ENCODE data around the gene PRRG2. TPM values are rescaled to one million over a fixed set of nuclear protein-coding genes. Genes with fewer than 3 reads are reported as not detected.

Gene PRRG2
- total RNA-seq, 1 experiment from 2014 or later = 1.5 TPM

DNA sequence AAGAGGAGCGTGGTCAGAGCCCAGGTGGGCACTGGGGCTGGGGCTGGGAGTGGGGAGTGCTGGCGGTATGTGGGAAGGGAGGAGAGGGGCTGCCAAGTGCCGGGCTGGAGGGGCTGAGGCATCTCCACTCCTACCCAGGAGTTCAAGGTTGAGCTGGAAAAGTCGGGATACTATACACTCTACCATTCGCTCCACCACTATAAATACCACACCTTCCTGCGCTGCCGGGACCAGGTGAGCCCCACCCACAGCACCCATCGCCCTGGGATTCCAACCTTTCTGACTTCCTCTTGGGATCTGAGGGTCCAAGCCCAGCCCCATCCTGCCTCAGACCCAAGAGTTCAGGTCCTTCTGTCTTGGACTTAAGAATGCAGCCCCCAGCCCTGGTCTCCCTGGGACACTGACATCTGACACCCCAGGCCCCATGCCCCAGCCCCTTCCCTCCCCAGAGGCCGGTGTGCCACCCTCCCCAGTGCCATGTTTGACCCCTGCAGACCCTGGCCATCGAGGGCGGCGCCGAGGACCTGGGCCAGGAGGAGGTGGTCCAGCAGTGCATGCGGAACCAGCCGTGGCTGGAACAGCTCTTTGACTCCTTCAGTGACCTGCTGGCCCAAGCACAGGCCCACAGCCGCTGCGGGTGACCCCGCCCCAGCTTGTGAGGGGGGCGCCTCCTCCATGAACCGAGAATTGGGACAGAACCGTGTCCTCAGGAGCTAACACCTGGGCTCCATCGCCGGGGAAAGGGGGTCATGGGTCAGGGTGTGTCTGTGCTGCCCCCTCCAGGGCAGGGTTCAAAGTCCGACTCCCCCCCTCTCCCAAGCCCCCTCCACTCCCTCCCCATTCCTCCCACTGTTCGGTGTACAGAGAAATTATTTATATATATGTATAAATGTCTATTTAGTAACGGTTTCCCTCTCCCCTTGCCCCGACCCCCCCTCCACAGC is 44.1 kb downstream of the PRRG2 start:
- TF ChIP-seq, protein P1, sequence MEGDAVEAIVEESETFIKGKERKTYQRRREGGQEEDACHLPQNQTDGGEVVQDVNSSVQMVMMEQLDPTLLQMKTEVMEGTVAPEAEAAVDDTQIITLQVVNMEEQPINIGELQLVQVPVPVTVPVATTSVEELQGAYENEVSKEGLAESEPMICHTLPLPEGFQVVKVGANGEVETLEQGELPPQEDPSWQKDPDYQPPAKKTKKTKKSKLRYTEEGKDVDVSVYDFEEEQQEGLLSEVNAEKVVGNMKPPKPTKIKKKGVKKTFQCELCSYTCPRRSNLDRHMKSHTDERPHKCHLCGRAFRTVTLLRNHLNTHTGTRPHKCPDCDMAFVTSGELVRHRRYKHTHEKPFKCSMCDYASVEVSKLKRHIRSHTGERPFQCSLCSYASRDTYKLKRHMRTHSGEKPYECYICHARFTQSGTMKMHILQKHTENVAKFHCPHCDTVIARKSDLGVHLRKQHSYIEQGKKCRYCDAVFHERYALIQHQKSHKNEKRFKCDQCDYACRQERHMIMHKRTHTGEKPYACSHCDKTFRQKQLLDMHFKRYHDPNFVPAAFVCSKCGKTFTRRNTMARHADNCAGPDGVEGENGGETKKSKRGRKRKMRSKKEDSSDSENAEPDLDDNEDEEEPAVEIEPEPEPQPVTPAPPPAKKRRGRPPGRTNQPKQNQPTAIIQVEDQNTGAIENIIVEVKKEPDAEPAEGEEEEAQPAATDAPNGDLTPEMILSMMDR (conservative IDR thresholded peaks at IDR 0.05; ENCODE audit: low read depth, low read length) = no peak
- TF ChIP-seq EZH2 (IDR thresholded peaks at IDR 0.05; ENCODE audit: borderline replicate concordance, low read depth, low read length, poor library complexity, severe bottlenecking) = no peak
- ChIA-PET CTCF (no interaction called here), POLR2A (ENCODE audit: low non-redundant PET) (no interaction called here)
- Histone ChIP-seq H3K27me3 (replicated peaks; ENCODE audit: insufficient read depth, low read depth, low read length, poor library complexity) (no peaks in the 10 kb centered on the region), H3K27ac (ENCODE audit: low read depth, low read length, poor library complexity, severe bottlenecking) (no peak overlapping the region), H3K36me3 (ENCODE audit: insufficient read depth, low read length, poor library complexity, severe bottlenecking) (peaks cover 34% of the 10 kb centered on the region), H3K9me3 (ENCODE audit: low read depth, low read length, poor library complexity, severe bottlenecking) (no peaks in the 10 kb centered on the region), H3K4me1 (ENCODE audit: insufficient read depth, low read length, poor library complexity, severe bottlenecking) (no peaks in the 10 kb centered on the region), H3K4me3 (ENCODE audit: low read depth, low read length, poor library complexity, severe bottlenecking) (no peak overlapping the region)
- no peak for DNase-seq (ENCODE audit: low spot score)
- TSS peak; percentile 16 for BruUV-seq (replicated peaks)
- intact Hi-C loops (cut with micrococcal nuclease; ENCODE audit: unreplicated experiment) = no loop called here

DNA sequence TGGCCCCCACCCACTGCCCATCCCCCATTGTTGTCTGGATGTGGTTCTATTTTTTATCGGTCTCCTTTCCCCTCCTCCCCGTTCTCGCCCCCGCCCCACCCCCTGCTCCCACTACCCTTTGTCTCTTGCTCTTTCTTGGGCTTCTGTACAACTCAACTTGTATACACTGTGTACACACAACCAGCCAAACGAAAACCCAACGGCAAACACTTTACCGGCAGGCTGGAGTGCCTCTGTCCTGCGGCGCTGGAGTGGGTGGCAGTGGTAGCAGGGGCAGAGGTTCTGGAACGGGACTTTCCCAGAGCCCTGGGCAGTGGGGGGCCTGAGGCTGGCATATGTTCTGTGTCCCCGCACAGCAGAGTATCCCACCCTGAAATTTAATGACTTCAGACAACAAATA is 45.1 kb downstream of the PRRG2 start:
- BruUV-seq (replicated peaks) = no TSS peak
- peaks cover 31% of the 10 kb centered on the region for H3K36me3 ChIP-seq (ENCODE audit: insufficient read depth, low read length, poor library complexity, severe bottlenecking)
- H3K27me3 ChIP-seq (replicated peaks; ENCODE audit: insufficient read depth, low read depth, low read length, poor library complexity) = no peaks in the 10 kb centered on the region
- DNase-seq (ENCODE audit: low spot score) = no peak
- POLR2A ChIA-PET (ENCODE audit: low non-redundant PET) = no interaction called here
- H3K27ac ChIP-seq (ENCODE audit: low read depth, low read length, poor library complexity, severe bottlenecking) = no peak overlapping the region
- CTCF ChIA-PET = no interaction called here
- TF ChIP-seq, protein P1 (conservative IDR thresholded peaks at IDR 0.05; ENCODE audit: low read depth, low read length) = no peak
- no peak for TF ChIP-seq EZH2 (IDR thresholded peaks at IDR 0.05; ENCODE audit: borderline replicate concordance, low read depth, low read length, poor library complexity, severe bottlenecking)
- peaks cover 8% of the 10 kb centered on the region for H3K4me1 ChIP-seq (ENCODE audit: insufficient read depth, low read length, poor library complexity, severe bottlenecking)
- no peak overlapping the region for H3K4me3 ChIP-seq (ENCODE audit: low read depth, low read length, poor library complexity, severe bottlenecking)
- intact Hi-C loops (cut with micrococcal nuclease; ENCODE audit: unreplicated experiment) = no loop called here
- no peaks in the 10 kb centered on the region for H3K9me3 ChIP-seq (ENCODE audit: low read depth, low read length, poor library complexity, severe bottlenecking)

DNA sequence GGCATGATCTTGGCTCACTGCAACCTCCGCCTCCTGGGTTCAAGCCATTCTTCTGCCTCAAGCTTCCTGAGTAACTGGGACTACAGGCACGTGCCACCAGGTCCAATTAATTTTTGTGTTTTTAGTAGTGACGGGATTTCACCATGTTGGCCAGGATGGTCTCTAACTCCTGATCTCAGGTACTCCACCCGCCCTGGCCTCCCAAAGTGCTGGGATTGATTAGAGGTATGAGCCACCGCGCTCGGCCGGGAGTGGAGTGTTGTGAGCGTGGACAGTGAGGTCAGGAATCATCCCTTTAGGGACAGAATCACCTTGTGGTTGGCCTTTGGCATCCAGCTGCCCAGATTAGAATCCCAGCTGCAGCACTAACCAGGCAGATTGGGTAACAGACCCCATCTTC is 48.5 kb downstream of the PRRG2 start:
- no peak for DNase-seq (ENCODE audit: low spot score)
- intact Hi-C loops (cut with micrococcal nuclease; ENCODE audit: unreplicated experiment) = no loop called here
- no peaks in the 10 kb centered on the region for H3K27me3 ChIP-seq (replicated peaks; ENCODE audit: insufficient read depth, low read depth, low read length, poor library complexity)
- ChIA-PET POLR2A (ENCODE audit: low non-redundant PET) (no interaction called here), CTCF (no interaction called here)
- H3K36me3 ChIP-seq (ENCODE audit: insufficient read depth, low read length, poor library complexity, severe bottlenecking) = peaks cover 24% of the 10 kb centered on the region
- H3K9me3 ChIP-seq (ENCODE audit: low read depth, low read length, poor library complexity, severe bottlenecking) = no peaks in the 10 kb centered on the region
- TF ChIP-seq EZH2 (IDR thresholded peaks at IDR 0.05; ENCODE audit: borderline replicate concordance, low read depth, low read length, poor library complexity, severe bottlenecking) = no peak
- TF ChIP-seq, protein P1 (conservative IDR thresholded peaks at IDR 0.05; ENCODE audit: low read depth, low read length) = no peak
- no peak overlapping the region for H3K4me3 ChIP-seq (ENCODE audit: low read depth, low read length, poor library complexity, severe bottlenecking)
- no TSS peak for BruUV-seq (replicated peaks)
- H3K4me1 ChIP-seq (ENCODE audit: insufficient read depth, low read length, poor library complexity, severe bottlenecking) = peaks cover 9% of the 10 kb centered on the region
- no peak overlapping the region for H3K27ac ChIP-seq (ENCODE audit: low read depth, low read length, poor library complexity, severe bottlenecking)
